Inflammatory macrophage treated with lipopolysaccharide for 1 hour (primary cell): ENCODE results near the gene CHEK1.
"Not testable (repeated sequence)": the region's sequence is repeated elsewhere in the genome, so short reads cannot be mapped to it uniquely, and the experiment has no call there.

Experiments
- DNase-seq, 2 donors: peaks; one replicate each; pipeline ENCODE4 v3.0.0-alpha.2; 2020 to 2022

Gene CHEK1

DNA sequence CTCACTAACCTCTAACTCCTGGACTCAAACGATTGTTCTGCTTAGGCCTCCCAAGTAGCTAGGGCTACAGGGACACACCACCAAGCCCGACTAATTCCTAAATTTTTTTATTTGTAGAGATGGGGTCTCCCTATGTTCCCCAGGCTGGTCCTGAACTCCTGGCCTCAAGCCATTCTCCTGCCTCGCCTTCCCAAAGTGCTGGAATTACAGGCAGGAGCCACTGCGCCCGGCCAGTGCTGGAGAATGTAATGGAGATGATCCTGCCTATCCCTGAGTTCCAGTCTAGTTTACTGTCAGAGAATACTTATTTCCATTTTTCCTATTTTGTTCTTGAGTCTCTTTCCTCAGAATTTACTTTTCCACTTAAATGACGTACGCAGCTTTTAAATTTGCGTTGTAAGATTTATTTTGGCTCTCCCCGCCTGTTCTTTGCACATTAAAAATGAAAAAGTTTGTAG lies at the start of gene CHEK1:
Gene CHEK1, plus strand, starts transcription at position 408 of the 458 bp plus-strand sequence. CDS start 1,606 bp downstream, outside the sequence.
- no peak for DNase-seq

DNA sequence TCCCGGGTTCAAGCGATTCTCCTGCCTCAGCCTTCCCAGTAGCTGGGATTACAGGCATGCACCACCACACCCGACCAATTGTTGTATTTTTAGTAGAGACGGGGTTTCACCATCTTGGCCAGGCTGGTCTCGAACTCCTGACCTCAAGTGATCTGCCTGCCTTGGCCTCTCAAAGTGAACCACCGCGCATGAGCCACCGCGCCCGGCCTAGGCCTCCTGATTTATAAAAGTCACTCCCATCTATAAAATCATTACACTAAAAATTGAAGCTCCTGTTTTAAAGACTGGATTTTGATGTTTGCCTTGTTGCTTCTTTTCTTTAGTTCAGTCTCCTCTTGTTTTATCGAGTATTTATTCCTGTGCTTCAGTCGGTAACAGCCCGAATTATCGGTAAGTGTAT lies 47.8 kb upstream of the CHEK1 start:
- not testable (repeated sequence) for DNase-seq

DNA sequence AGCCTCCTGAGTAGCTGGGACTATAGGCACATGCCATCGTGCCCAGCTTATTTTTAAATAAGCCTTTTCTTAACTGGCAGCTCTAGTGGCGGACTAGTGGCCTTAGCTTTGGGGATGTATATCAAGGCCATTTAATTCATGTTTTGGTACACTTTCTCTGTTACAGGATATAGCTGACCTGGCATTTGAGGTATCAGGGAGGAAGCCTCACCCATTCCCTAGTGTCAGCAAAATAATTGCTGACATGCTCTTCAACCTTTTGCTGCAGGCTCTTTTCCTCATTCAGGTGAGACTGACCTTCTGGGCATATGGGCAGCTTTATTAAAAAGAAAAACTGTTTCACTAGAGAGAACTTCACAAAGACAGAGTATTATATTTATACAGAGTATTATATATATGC lies 46.2 kb upstream of the CHEK1 start:
- DNase-seq, result no peak

DNA sequence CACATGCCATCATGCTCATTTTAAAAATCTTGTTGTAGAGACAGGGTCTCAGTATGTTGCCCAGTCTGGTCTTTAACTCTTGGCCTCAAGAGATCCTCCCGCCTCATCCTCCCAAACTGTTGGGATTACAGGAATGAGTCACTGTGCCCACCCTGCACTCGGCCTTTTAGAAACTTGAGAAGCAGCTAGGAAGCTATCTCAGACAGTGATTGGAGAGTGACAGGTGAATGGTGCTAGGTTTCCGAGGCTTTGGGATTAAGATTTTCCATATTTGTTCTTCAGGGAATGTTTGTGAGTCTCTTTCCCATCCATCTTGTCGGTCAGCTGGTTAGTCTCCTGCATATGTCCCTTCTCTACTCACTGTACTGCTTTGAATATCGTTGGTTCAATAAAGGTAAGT lies 45.2 kb upstream of the CHEK1 start:
- no peak for DNase-seq

DNA sequence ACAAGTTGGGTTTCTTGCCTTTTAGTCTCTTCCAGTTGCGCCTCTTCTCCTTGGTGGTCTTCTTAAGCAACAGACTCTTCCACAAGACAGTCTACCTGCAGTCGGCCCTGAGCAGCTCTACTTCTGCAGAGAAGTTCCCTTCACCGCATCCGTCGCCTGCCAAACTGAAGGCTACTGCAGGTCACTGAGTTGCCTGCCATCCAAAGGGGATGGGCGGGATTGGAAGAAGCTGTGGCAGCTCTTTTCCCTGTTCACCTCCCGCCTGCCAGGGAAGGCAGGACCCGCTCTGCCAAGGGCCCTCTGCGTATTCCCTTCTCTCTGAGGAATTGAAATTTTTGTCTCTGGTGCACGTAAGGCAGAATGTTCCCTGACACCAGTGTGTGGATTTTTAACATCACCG lies 41.5 kb upstream of the CHEK1 start:
- DNase-seq, result no peak

DNA sequence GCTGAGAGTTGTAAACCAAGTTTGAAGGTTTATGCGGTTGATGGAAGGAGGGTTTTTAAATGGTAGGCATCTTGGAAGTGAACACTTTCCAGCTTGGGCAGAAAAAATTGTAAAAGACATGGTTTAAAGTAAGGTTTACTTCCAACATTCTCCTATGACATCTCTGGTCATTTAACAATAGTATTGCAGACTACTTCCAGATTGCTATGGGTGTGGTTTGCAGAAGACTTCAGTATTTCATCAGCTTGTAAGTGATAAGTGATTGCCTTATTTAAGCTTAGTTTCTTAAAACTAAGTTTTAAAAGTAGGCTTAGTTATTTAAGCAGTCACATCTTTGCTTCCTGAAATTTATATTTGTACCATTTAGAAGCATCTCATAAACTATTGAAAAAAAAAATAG lies 39.5 kb upstream of the CHEK1 start:
- DNase-seq, result no peak

DNA sequence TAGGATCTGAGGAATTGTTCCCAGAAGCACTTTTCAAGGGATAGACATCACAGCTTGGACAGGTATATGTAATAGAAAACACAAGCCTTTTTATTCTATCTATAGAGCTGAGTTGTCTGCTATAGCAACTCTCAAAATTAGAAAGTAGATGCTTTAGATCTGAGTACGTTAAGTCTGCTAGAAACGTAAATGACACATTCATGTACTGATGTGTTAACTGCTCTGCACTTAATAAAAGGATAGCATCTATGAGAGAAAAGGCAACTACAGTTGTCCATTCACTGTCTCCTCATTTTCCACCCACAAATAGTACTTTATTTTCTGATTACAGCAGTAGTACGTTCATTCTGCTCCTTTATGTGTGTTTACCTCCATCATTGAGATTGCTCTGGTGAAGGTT lies 38.3 kb upstream of the CHEK1 start:
- no peak for DNase-seq

DNA sequence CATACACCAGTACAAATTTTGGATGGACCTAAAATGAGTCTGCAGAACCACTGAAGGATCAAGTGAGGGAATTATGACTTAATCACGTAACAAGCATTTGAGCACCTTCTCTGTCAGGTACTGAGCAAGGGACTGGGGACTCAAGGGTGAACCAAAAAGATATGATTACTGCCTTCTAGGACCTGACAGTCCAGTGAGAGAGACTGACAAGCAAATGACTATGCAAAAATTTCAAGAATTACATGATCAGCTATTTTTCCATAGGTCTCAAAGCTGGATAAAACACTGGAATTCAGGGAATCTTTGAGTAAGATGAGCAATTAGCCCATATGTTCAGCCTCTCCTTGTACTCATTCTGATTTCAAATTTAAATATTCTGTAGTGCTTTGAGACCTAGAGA lies 37.5 kb upstream of the CHEK1 start:
- DNase-seq, result no peak

DNA sequence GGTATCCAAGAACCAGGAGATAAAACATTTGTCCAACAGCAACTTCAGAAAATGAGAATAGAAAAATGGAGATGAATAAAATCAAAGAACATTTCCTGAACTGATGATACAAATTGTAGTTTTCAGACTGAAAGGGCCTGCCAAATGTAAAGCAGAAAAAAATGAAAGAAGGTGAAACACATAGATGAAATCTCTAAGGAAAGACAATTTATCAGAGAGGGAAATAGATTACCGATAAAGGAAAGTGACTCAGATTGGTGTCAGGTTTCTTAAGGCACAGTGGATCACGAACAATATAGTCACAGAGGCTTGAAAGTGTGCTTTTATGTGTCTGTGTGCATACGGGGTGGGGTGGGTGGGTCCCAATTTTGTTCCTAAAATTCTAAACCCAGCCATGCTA lies 36.5 kb upstream of the CHEK1 start:
- no peak for DNase-seq

DNA sequence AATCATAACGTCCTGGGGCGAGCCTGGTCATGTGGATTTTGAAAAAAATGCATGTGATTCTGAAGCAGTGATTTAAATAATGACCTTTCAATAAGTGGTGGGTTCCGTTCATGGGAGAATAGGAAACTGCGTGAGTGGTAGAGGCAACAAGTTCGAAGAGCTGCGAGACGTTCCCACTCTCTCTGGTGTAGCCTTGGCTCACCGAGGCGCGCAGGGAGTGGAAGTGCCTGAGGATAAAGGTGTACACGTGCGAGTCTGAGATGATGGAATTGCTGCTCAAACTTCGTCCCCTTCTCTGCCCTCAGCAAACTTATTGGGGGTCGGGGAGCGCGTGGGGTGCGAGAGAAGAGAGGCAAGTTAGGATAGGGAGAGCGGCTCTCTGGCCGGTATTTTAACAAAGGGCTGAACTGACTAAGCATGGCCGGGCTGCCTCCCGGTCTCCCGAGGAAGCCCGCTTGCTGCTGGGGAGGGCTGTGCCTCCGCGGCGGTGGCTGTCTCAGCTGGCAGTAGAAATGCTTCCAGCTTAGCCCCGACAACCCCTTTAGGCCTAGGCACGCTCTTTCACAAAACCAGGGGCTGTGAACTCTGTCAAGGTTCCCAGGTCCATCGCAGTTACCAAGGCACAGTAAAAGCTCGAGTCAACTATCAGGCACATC lies 33.2 kb upstream of the CHEK1 start:
- peak; percentile 71 to 75 for DNase-seq

DNA sequence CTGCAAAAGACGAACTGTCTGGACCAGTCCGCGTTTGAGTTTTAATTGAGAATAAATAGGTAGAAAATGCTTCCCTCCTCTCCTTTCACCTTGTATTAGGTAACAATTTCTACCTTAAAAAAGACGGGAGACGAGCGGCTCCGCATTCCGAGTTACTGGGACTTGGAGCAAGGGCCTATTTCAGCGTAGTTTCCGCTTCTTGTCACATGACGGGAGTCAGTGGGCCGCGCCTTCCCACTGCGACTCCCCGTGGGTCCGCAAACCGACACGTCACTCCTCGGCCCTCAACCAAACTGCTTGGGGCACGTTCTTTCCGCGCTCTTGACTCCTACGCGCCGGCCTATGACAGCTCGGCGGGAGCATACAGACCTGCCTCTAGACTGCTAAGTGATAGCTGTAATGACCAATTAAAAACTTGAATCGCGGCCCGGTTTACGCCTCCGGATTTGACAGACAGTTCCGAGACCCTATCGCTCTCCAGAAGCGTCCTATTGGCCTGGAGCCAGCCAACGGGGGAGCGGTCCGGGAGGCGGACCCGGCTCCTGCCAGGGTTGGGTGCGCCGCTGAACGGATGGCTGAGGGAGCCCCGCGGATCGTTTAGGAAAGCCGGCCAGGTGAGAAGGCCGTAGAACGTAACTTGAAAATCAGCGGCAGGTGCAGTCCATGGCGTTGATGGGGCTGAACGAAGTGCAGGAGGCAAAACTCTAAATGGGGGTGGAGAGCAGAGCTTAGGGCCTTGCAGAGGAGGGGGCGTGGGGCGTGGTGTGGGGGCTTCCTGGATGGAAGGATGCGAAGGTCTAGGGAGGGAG lies 32.5 kb upstream of the CHEK1 start, which contains the start of gene STT3A:
Gene STT3A, plus strand, starts transcription at position 548 of the 809 bp plus-strand sequence. CDS start 3,064 bp downstream, outside the sequence.
- peak; percentile 100 for DNase-seq

DNA sequence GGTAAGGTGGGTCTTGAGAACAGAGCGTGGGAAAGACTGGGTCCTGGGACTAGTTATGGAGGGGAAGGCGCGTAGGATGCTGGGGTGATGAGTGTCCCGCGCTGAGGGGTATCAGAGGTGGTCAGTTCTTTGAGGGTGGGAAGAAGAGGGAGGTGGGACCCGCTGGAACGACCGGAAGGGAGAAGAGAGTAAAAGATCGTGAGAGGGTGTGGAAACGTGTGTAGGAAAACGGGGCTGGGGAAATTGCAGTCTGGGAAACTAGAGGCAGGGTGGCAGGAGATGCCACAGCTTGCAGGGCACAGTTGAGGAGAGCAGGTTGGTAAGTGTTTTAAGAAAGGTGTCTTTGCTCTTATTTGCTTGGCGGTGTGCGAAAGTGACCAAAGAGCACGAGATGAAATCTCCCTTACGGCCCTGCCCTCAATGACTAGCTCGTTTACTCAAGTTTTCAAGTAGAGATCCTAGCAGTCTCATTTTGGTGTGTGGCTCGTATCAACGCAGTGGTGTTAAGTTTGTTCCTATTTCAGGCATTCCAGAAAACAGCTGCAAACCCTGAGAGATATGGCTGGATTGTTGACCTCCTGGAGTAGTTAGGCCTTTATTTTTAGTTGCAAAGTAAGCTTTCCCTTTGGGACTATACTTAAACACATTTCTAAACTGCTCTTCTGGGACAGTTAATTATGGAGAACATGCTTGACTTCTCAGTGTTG lies 31.7 kb upstream of the CHEK1 start:
- DNase-seq, result peak; percentile 10 to 18

DNA sequence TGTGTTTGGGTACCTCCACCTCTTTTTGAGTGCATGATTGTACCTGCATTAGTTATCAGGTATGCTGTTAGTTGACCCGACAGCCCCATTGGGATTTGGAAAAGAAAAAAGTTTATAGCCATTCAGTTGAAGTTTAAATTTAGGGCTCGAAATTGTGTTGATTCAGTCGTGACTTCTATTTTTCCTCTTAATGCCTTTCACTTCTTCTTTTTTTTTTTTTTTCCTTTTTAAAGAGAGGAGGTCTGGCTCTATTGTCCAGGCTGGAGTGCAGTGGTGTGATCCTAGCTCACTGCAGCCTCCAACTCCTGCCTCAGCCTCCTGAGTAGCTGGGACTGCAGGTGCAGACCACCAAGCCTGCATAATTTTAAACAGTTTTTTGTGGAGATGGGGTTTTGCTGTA lies 30.0 kb upstream of the CHEK1 start:
- peak in 1 of 2 donors; percentile 2 for DNase-seq

DNA sequence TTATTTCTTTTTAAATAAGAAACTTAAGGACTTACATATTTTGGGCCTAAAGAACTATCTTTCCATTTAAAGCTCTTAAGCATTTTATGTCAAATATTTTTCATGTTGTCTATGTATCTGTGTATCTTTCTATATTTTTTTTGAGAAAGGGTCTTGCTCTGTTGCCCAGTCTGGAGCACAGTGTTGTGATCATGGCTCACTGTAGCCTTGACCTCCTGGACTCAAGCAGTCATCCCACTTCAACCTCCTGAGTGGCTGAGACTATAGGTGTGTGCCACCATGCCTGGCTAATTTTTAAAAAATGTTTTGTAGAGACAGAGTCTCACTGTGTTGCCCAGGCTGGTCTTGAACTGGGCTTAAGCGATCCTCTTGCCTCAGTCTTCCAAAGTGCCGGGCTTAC lies 24.3 kb upstream of the CHEK1 start:
- DNase-seq, result no peak

DNA sequence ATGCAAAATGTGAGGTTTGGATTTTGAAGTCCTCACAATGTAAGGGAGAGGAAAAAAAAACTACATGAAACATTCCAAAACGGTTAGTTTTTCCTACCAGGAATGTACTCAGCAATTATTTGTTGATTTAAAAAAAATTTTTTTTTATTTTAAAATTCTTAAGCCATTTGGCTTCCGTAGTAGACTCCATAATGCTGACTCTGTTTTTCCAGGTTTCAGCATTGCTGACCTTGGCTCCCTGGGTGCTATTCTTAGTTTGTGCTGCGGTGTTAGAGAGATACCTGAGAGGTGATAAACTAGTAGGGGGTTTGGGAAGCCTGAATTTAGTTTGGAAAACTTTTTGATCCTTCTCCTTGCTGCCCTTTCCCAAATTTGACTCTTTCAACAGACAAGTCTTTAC lies 21.8 kb upstream of the CHEK1 start:
- DNase-seq, result no peak

DNA sequence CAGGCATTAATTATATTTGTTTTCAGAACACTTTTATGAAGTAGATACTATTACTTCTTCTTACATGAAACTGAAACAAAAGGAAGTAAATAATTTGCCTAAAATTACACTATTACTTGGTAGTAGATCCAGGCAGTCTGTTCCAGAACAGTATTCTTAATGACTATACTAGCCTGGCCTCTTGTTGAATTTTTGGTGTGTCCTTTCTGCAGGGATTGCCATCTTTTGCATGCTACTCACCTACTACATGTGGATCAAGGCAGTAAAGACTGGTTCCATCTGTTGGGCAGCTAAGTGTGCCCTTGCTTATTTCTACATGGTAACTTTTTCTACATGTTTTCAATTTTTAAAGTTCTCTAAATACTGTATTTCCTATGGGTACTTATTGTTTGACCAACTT lies 19.5 kb upstream of the CHEK1 start:
- DNase-seq, result no peak

DNA sequence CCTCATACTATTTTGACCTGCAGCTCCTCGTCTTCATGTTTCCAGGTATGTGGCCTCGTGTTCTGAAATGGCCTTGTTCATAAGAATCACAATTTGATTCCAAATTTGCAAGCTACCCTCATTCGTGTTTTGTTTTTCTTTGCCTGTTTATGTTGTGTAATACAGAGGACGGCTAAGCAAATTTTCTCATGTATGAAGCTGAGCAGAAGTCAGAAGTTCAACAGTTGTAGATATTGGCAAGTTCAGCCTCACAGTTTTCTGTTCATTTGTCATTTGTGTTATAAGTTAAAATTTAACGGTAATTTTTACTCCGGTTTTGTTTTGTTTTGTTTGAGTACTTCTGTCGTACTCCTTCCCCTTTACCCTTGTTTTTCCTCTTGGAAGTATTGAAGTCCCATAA lies 15.4 kb upstream of the CHEK1 start:
- no peak for DNase-seq

DNA sequence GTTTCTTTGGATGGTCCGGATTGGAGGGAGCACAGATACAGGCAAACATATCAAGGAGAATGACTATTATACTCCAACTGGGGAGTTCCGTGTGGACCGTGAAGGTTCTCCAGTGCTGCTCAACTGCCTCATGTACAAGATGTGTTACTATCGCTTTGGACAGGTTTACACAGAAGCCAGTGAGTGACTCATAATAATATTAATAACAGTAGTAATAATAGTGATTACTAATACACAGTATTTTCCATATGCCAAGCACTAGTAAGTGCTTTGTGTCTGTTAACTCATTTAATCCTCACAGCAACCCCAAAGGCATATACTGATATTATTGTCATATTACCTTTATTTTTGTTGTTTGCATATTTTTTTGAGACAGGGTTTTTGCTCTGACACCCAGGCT lies 6.6 kb upstream of the CHEK1 start:
- no peak for DNase-seq

DNA sequence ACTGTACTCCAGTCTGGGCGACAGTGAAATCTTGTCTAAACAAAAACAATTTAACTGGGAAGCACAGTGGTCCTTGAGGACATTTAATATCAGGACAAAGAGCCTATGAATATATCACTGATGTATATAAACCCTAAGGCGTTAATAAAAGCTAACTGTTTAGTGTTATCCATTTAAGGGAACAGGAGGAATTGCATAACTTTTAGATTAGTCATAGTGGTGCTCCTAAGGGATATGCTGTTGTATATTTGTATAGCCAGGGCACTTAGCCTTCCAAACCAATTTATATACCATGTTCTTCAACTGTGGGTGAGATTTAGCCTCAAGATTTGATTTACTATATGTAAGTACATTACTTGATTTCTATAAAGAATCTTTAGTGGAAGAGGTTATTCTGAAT lies 3.0 kb upstream of the CHEK1 start:
- DNase-seq, result no peak

DNA sequence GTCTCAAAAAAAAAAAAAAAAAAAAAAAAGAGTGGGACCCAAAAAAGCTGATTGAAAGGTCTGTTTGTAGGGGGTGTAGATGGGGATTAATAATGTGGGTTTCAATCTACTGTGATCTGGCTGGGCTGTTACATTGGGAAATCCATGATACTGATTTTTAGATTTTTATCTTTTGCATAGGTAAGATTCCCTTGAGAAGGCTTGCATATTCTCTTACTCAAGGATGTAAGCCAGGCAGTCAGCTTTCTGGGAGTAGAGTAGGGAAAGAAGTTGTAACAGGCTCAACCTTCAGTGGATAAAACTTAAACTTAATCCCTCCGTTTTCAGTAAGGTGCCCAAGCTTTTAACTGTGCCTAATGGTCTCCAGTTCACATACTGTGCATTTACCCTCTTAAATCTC lies 1.9 kb upstream of the CHEK1 start:
- no peak for DNase-seq

DNA sequence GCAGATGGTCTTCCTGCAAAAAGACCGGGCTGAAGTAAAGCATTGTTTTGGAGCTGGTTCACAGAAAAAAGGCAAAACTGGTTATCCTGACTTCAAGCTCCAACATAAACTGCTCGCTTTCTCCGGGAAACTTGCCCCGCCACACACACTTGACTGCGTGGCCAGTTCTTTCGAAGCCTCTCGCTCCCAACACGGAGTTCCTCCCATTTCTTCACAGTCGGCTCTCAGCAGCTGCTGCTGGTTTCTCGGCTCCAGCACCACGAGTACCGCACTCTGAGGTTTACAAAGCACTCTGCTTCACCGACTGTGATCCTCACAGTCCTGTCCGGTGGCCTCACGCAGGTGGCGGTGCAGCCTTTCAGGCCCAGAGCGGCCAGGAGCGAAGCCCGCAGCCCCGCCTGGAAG lies 264 bp downstream of the CHEK1 start:
- DNase-seq, result peak in 1 of 2 donors; percentile 49

DNA sequence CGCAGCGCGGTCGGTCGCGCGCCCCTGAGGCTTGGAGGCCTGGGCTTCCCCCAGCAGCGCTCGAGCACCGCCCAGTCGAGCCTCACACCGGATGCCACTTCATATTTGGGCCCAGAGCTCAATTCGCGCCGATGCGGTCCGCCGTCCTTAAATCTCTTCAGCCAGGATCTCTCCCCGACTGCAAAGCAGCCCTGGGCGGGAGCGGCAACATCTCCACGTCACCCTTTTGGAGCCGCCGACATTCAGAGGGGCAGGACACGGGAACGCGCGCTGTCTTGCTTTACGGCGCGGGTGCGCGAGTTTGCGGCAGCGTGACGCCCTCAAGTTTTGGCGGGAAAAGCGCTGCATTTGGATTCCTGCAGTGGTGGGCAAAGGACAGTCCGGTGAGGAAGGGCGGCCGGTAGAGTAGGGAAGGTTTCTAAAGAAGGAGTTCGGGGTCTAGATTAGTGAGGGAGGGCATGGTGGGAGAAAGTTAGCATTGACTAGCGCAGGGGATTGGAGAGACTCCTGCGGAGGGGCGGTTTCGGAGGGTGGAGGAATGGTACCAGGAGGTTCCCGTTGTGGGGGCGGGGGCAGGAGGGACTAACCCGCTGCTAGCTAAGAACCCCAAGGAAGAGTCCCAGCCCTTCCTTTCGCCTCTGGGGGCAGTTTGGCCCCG lies 796 bp downstream of the CHEK1 start:
- DNase-seq, result peak; percentile 91 to 93

DNA sequence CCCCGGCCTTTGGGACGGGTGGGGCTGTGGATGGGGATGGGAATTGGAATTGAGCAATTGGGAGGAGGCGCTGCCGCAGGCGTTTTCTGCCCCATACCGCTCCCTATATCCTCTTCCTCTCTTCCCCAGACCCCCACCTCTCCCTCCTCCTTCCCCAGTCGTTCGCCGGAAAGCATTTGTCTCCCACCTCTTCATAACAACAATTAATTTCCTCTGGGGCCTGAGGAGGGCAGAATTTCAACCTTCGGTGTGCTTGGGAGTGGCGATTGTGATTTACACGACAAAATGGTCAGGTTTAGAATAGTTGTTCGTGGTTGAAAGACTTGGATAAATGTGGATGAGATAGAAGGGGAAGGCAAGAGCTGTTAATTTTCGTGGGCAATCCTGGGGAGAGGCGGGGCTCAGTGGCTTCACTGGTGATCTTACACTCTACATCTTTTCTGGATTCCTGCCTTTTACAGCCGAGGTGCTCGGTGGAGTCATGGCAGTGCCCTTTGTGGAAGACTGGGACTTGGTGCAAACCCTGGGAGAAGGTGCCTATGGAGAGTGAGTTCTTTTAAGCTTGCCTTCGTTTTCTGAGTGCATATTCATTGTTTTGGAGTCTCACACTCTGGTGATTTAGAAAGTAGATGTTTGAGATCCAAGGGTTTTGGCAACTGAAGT lies 1.5 kb downstream of the CHEK1 start:
- no peak for DNase-seq
